Calu3 (cell line): Measurements from ENCODE around the gene QPRT. TPM values are rescaled to one million over a fixed set of nuclear protein-coding genes. Genes with fewer than 3 reads are reported as not detected.

ENCODE experiments used
- BruUV-seq: library from RNA; stranded (reverse); fragments of 400-500 nt; replicated peaks from 2 replicates; lab custom pipeline; 2021; lab: Mats Ljungman, UMichigan
- CTCF ChIA-PET: fragments of 300-600 bp; sonication (Branson Sonifier 250); formaldehyde crosslinking; loops from one replicate; lab custom pipeline; 2022; ENCODE audit warnings: antibody characterized with exemption; lab: Charles Lee
- DNase-seq: peaks from one replicate; pipeline ENCODE4 v3.0.0; 2022
- H3K27ac Mint-ChIP-seq: one replicate; pipeline ENCODE4 v1.8.0; 2022; ENCODE audit warnings: mixed read lengths; ENCODE audit not compliant: unreplicated experiment
- H3K27me3 Mint-ChIP-seq: one replicate; pipeline ENCODE4 v1.8.0; 2022; ENCODE audit warnings: mixed read lengths; ENCODE audit not compliant: unreplicated experiment
- H3K36me3 Mint-ChIP-seq: one replicate; pipeline ENCODE4 v1.8.0; 2022; ENCODE audit warnings: mild to moderate bottlenecking, moderate library complexity, mixed read lengths; ENCODE audit not compliant: insufficient read depth, unreplicated experiment
- H3K4me1 Mint-ChIP-seq: one replicate; pipeline ENCODE4 v1.8.0; 2022; ENCODE audit warnings: mild to moderate bottlenecking, low read depth, mixed read lengths; ENCODE audit not compliant: unreplicated experiment
- H3K4me3 Mint-ChIP-seq: one replicate; pipeline ENCODE4 v1.8.0; 2022; ENCODE audit warnings: mild to moderate bottlenecking, low read depth, moderate library complexity, mixed read lengths; ENCODE audit not compliant: unreplicated experiment
- H3K9me3 Mint-ChIP-seq: one replicate; pipeline ENCODE4 v1.8.0; 2022; ENCODE audit warnings: low read depth, mixed read lengths; ENCODE audit not compliant: unreplicated experiment
- intact Hi-C: fragments of 100-400 bp; cut with micrococcal nuclease; formaldehyde crosslinking; loops from one replicate; pipeline ENCODE4 v1.10.0; 2022; ENCODE audit not compliant: unreplicated experiment
- total RNA-seq: library from RNA; stranded (reverse); gene quantifications from 2 replicates; pipeline ENCODE4 v1.2.3, GENCODE V29; 2022
- TF ChIP-seq, protein P1 (sequence below): fragments of 200-600 bp; IDR thresholded peaks from one replicate; pipeline ENCODE4 v1.8.0; 2022; ENCODE audit warnings: antibody characterized with exemption; ENCODE audit not compliant: unreplicated experiment

Gene QPRT
- total RNA-seq, 1 experiment from 2014 or later = 4.6 TPM

DNA sequence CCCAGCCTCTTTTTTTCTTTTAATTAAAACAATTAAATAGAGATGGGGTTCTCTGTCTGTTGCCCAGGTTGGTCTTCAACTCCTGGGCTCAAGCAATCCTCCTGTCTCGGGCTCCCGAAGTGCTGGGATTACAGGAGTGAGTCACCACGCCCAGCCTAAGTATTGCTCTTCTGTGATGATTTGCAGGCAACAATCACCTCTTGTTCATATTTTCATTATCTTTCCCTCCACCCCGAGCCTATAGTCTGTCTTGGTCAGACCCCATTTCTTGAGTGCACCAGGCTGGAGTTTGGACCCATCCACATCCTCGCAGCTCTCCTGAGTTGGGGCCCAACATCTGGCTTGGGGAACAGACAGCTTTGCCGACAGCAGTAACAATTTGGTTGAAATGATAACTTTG, 20.3 kb upstream of the QPRT start:
- DNase-seq = no peak
- CTCF ChIA-PET = interaction anchor here (0.7 kb wide), 1 partner anchor 70 kb away, joined by 3 read pairs; no protein-coding TSS in a partner anchor
- Mint-ChIP-seq H3K27ac (no peak overlapping the region), H3K4me1 (no peaks in the 10 kb centered on the region), H3K4me3 (no peak overlapping the region), H3K9me3 (no peaks in the 10 kb centered on the region), H3K36me3 (no peaks in the 10 kb centered on the region), H3K27me3 (peaks cover 15% of the 10 kb centered on the region)
- no TSS peak for BruUV-seq
- TF ChIP-seq, protein P1, sequence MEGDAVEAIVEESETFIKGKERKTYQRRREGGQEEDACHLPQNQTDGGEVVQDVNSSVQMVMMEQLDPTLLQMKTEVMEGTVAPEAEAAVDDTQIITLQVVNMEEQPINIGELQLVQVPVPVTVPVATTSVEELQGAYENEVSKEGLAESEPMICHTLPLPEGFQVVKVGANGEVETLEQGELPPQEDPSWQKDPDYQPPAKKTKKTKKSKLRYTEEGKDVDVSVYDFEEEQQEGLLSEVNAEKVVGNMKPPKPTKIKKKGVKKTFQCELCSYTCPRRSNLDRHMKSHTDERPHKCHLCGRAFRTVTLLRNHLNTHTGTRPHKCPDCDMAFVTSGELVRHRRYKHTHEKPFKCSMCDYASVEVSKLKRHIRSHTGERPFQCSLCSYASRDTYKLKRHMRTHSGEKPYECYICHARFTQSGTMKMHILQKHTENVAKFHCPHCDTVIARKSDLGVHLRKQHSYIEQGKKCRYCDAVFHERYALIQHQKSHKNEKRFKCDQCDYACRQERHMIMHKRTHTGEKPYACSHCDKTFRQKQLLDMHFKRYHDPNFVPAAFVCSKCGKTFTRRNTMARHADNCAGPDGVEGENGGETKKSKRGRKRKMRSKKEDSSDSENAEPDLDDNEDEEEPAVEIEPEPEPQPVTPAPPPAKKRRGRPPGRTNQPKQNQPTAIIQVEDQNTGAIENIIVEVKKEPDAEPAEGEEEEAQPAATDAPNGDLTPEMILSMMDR = no peak
- intact Hi-C loops = no loop called here

DNA sequence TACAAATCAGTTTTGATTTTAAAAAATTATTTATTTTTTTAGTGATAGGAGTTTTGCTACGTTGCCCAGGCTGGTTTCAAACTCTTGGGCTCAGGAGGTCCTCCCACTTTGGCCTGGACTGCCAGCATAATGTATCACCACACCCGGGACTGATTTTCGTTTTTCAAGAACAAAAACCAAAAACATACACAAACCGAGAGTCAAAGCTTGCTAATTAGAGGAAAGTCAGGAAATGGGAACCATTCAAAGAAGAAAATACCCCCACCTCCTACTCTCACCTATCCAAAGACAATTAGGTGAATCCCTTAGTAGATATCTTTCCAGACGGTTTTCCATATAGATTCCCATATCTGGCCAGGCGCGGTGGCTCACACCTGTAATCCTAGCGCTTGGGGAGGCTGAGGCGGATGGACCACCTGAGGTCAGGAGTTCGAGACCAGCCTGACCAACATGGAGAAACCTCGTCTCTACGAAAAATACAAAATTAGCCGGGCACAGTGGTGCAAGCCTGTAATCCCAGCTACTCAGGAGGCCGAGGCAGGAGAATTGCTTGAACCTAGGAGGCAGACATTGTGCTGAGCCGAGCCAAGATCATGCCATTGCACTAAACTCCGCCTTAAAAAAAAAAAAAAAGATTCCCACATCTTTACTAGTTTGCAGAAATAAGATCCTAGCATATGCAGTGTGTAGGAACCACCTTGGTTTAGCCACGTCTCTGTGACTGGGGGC, 16.8 kb upstream of the QPRT start:
- Mint-ChIP-seq H3K4me1 (peaks cover 8% of the 10 kb centered on the region), H3K9me3 (no peaks in the 10 kb centered on the region), H3K4me3 (no peak overlapping the region), H3K27ac (no peak overlapping the region), H3K36me3 (no peaks in the 10 kb centered on the region), H3K27me3 (peaks cover 15% of the 10 kb centered on the region)
- TF ChIP-seq, protein P1 = no peak
- DNase-seq = no peak
- CTCF ChIA-PET = interaction anchor here (1.6 kb wide), 1 partner anchor 11 kb away, joined by 3 read pairs; no protein-coding TSS in a partner anchor
- intact Hi-C loops = no loop called here
- no TSS peak for BruUV-seq

DNA sequence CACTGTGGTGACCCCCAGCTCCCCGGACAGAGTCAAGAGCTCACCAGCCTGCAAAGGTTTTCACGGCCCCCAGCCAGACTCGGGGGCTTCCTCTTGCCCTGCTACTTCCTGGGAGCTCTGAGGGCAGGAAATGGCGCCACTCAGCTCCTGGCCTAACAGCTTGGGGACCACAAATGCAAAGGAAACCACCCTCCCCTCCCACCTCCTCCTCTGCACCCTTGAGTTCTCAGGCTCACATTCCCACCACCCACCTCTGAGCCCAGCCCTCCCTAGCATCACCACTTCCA, 16.3 kb upstream of the QPRT start:
- no peaks in the 10 kb centered on the region for H3K36me3 Mint-ChIP-seq
- H3K27ac Mint-ChIP-seq = no peak overlapping the region
- BruUV-seq = no TSS peak
- H3K9me3 Mint-ChIP-seq = no peaks in the 10 kb centered on the region
- intact Hi-C loops = no loop called here
- CTCF ChIA-PET = interaction anchor here (1.6 kb wide), 1 partner anchor 11 kb away, joined by 3 read pairs; no protein-coding TSS in a partner anchor
- peaks cover 8% of the 10 kb centered on the region for H3K4me1 Mint-ChIP-seq
- TF ChIP-seq, protein P1 = no peak
- peaks cover 15% of the 10 kb centered on the region for H3K27me3 Mint-ChIP-seq
- no peak for DNase-seq
- H3K4me3 Mint-ChIP-seq = no peak overlapping the region

DNA sequence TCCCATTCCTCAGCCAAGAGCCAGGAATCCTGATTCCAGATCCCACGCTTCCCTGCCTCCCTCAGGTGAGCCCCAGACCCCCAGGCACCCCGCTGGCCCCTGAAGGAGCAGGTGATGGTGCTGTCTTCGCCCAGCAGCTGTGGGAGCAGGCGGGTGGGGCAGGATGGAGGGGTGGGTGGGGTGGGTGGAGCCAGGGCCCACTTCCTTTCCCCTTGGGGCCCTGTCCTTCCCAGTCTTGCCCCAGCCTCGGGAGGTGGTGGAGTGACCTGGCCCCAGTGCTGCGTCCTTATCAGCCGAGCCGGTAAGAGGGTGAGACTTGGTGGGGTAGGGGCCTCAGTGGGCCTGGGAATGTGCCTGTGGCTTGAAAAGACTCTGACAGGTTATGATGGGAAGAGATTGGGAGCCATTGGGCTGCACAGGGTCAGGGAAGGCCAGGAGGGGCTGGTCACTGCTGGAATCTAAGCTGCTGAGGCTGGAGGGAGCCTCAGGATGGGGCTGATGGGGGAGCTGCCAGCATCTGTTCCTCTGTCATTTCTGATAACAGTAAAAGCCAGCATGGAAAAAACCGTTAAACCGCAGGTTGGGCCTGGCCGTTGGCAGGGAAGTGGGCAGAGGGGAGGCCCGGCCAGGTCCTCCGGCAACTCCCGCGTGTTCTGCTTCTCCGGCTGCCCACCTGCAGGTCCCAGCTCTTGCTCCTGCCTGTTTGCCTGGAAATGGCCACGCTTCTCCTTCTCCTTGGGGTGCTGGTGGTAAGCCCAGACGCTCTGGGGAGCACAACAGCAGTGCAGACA, 15.8 kb upstream of the QPRT start, which contains the start of gene SPN:
Gene SPN, plus strand, starts transcription at position 232 of the 791 bp plus-strand sequence. Its CDS starts 482 bp downstream, at position 714.
- TF ChIP-seq, protein P1 = no peak
- no peak for DNase-seq
- H3K4me3 Mint-ChIP-seq = no peak within 1 kb of the TSS
- H3K36me3 Mint-ChIP-seq = no peaks in the 10 kb centered on the region
- H3K27ac Mint-ChIP-seq = no peak within 1 kb of the TSS
- CTCF ChIA-PET = interaction anchor here (0.6 to 1.6 kb wide), 2 partner anchors 12 to 642 kb away, joined by 3 read pairs; no protein-coding TSS in a partner anchor
- H3K4me1 Mint-ChIP-seq = peaks cover 8% of the 10 kb centered on the region
- intact Hi-C loops = no loop called here
- H3K27me3 Mint-ChIP-seq = peaks cover 14% of the 10 kb centered on the region
- no peaks in the 10 kb centered on the region for H3K9me3 Mint-ChIP-seq
- BruUV-seq = no TSS peak
